Activated naive CD4-positive, alpha-beta T cell treated with anti-CD3 and anti-CD28 coated beads, Interleukin-2, amount 10 ng/mL, durations not matched to agents 7 days and 5 days (primary cell): ENCODE data around the gene COX4I1.
A peak's percentile ranks its signal among the peaks of the same experiment; 100 is the strongest.

ENCODE experiments used
- CTCF ChIA-PET: fragments of 350-600 bp; sonication (Branson Sonifier 250); formaldehyde crosslinking; loops from one replicate; lab custom pipeline; 2021; ENCODE audit warnings: antibody characterized with exemption; lab: Charles Lee
- DNase-seq: peaks from one replicate; pipeline ENCODE4 v3.0.0-alpha.2; 2020
- H3K27ac Mint-ChIP-seq: one replicate; pipeline ENCODE4 v1.8.0; 2021; ENCODE audit warnings: mild to moderate bottlenecking, moderate library complexity, mixed read lengths
- H3K27me3 Mint-ChIP-seq: one replicate; pipeline ENCODE4 v1.8.0; 2021; ENCODE audit warnings: mild to moderate bottlenecking, mixed read lengths
- H3K36me3 Mint-ChIP-seq: one replicate; pipeline ENCODE4 v1.8.0; 2021; ENCODE audit warnings: mixed read lengths
- H3K4me1 Mint-ChIP-seq: one replicate; pipeline ENCODE4 v1.8.0; 2021; ENCODE audit warnings: mixed read lengths
- H3K4me3 Mint-ChIP-seq: one replicate; pipeline ENCODE4 v1.8.0; 2021; ENCODE audit warnings: mild to moderate bottlenecking, moderate library complexity, mixed read lengths
- H3K9me3 Mint-ChIP-seq: one replicate; pipeline ENCODE4 v1.8.0; 2021; ENCODE audit warnings: mixed read lengths

COX4I1 gene

DNA sequence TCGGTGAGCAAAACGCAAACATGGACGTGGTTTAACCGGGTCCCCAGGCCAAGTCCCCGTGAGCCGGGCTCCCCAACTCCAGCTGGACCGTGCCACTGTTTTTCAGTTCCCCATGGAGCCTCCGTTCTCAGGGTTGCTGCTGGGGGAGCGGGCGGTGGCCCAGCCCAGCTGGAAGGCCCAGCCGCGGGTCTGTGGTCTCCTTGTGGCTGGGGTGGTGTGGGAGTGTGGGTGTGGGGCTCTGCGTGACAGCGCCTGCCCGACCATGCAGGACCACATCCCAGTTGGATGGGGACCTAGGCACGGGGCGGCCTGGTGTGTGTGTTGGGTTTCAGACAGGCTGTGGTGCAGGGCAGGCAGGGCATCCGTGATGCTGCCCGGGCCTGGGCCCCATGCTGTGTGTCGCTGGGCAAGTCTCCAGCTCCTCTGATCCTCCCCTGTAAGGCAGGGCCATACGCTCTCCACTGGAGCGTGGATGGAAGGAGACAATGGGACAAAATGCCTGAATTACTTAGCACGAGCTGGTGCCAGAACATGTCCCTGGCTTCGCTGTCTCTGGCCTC is 40.3 kb downstream of the COX4I1 start:
- CTCF ChIA-PET, result interaction anchor here (0.9 kb wide), 1 partner anchor 18 kb away, joined by 3 read pairs; no protein-coding TSS in a partner anchor

GRCh38 chr16:85840395-85840794 is 40.9 kb downstream of the COX4I1 start:
- no peak for DNase-seq
- H3K4me3 Mint-ChIP-seq, result no peak overlapping the region
- CTCF ChIA-PET, result no interaction called here
- no peaks in the 10 kb centered on the region for H3K36me3 Mint-ChIP-seq
- no peaks in the 10 kb centered on the region for H3K4me1 Mint-ChIP-seq
- peaks cover 20% of the 10 kb centered on the region for H3K27me3 Mint-ChIP-seq
- H3K27ac Mint-ChIP-seq, result no peak overlapping the region
- no peaks in the 10 kb centered on the region for H3K9me3 Mint-ChIP-seq

More for the DNA sequence above, 40.3 kb downstream of the COX4I1 start:
- Mint-ChIP-seq H3K27me3 (peaks cover 19% of the 10 kb centered on the region), H3K9me3 (no peaks in the 10 kb centered on the region), H3K4me1 (no peaks in the 10 kb centered on the region), H3K4me3 (no peak overlapping the region), H3K36me3 (no peaks in the 10 kb centered on the region), H3K27ac (no peak overlapping the region)
- DNase-seq, result no peak

- Mint-ChIP-seq H3K9me3 (no peaks in the 10 kb centered on the region), H3K27ac (no peak overlapping the region), H3K36me3 (no peaks in the 10 kb centered on the region), H3K4me1 (no peaks in the 10 kb centered on the region), H3K4me3 (no peak overlapping the region), H3K27me3 (peaks cover 20% of the 10 kb centered on the region)
- CTCF ChIA-PET, result no interaction called here
- no peak for DNase-seq
These were observed 41.3 kb downstream of the COX4I1 start for GRCh38 chr16:85840801-85841200.

DNA sequence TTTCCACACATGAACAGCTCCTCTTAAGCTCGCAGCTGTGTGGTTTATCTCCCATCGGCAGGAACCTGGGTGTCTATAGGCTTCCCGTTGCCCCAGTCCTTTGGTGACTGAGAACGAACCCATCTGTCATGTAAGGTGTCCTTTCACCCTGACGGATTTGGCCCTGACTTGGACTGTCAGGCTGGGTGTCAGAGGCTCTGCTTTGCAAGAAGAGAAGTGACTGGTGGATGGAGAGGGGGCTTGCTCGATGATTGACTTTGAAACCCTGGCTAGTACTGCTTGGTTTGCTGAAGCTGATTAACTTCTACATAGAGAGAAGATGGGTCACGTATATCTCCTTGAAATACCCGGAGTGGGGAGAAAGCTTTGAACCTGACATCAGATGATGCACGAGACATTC is 42.9 kb downstream of the COX4I1 start:
- Mint-ChIP-seq H3K36me3 (no peaks in the 10 kb centered on the region), H3K27me3 (peaks cover 31% of the 10 kb centered on the region), H3K4me3 (no peak overlapping the region), H3K4me1 (no peaks in the 10 kb centered on the region), H3K9me3 (no peaks in the 10 kb centered on the region), H3K27ac (no peak overlapping the region)
- no peak for DNase-seq
- CTCF ChIA-PET, result interaction anchor here (1.6 kb wide), 1 partner anchor 21 kb away, joined by 4 read pairs; no protein-coding TSS in a partner anchor

DNA sequence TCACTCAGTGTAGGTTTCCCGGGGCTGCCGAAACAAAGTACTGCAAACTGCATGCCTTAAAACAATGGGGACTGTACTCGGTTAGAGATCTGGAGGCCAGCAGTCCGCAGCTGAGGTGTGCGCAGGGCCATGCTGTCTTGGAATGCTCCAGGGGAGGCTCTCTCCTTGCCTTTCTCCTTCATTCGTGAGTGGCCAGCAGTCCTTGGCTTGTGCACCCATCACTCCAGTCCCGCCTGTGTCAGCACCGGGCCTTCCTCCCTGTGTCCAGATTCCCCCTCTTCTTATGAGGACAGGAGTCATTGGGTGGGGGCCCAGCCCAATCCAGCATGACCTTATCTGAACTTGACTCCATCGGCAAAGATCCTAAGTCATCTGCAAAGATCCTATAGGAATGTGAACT is 43.4 kb downstream of the COX4I1 start:
- H3K27ac Mint-ChIP-seq, result no peak overlapping the region
- H3K4me3 Mint-ChIP-seq, result no peak overlapping the region
- peaks cover 35% of the 10 kb centered on the region for H3K27me3 Mint-ChIP-seq
- H3K9me3 Mint-ChIP-seq, result no peaks in the 10 kb centered on the region
- no peaks in the 10 kb centered on the region for H3K36me3 Mint-ChIP-seq
- CTCF ChIA-PET, result interaction anchor here (1.6 kb wide), 1 partner anchor 22 kb away, joined by 4 read pairs; no protein-coding TSS in a partner anchor
- H3K4me1 Mint-ChIP-seq, result no peaks in the 10 kb centered on the region
- DNase-seq, result no peak

DNA sequence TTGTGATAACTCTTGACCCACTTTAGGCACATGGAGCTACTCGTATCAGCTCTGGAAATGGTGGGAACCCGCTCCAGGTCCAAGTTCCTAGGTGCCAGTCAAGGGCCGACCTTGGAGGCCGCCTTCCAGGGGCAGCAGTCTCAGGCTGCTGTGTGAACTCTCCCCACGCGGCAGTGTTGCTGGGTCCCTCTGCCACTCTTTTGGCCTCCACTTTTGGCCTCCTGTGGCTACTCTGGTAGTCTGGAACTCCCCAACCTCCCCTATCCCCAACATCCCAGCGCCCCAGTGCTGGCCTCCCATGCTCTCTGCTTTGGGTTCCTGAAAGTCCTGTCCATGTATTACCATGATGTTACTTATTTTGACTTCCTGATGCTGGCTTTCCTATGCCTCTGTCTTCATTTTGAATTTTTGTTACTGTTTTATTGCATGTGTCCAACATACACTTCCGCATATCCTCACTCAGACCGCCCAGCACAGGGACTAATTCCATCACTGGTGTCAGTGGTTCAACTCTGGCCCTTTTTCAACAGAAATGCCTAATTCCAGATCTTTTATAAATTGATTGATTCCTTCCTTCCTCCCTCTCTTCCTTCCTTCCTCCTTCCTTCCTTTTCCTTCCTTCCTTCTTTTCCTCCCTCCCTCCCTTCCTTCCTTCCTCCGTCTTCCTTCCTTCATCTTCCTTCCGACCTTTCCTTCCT is 44.1 kb downstream of the COX4I1 start:
- Mint-ChIP-seq H3K4me1 (no peaks in the 10 kb centered on the region), H3K4me3 (no peak overlapping the region), H3K36me3 (no peaks in the 10 kb centered on the region), H3K27me3 (peaks cover 41% of the 10 kb centered on the region), H3K9me3 (no peaks in the 10 kb centered on the region), H3K27ac (no peak overlapping the region)
- no peak for DNase-seq
- CTCF ChIA-PET, result interaction anchor here (0.6 kb wide), 1 partner anchor 356 kb away, joined by 4 read pairs; no protein-coding TSS in a partner anchor

GRCh38 chr16:85844169-85844481 is 44.6 kb downstream of the COX4I1 start:
- H3K27me3 Mint-ChIP-seq, result peaks cover 41% of the 10 kb centered on the region
- H3K4me1 Mint-ChIP-seq, result no peaks in the 10 kb centered on the region
- no peak for DNase-seq
- no peak overlapping the region for H3K4me3 Mint-ChIP-seq
- no peaks in the 10 kb centered on the region for H3K36me3 Mint-ChIP-seq
- CTCF ChIA-PET, result interaction anchor here (0.6 kb wide), 1 partner anchor 356 kb away, joined by 4 read pairs; no protein-coding TSS in a partner anchor
- H3K9me3 Mint-ChIP-seq, result no peaks in the 10 kb centered on the region
- no peak overlapping the region for H3K27ac Mint-ChIP-seq

- no peak overlapping the region for H3K27ac Mint-ChIP-seq
- H3K36me3 Mint-ChIP-seq, result no peaks in the 10 kb centered on the region
- no peak overlapping the region for H3K4me3 Mint-ChIP-seq
- CTCF ChIA-PET, result no interaction called here
- H3K4me1 Mint-ChIP-seq, result no peaks in the 10 kb centered on the region
- H3K9me3 Mint-ChIP-seq, result no peaks in the 10 kb centered on the region
- DNase-seq, result no peak
- peaks cover 40% of the 10 kb centered on the region for H3K27me3 Mint-ChIP-seq
These were observed 45.3 kb downstream of the COX4I1 start for GRCh38 chr16:85844786-85845185.

DNA sequence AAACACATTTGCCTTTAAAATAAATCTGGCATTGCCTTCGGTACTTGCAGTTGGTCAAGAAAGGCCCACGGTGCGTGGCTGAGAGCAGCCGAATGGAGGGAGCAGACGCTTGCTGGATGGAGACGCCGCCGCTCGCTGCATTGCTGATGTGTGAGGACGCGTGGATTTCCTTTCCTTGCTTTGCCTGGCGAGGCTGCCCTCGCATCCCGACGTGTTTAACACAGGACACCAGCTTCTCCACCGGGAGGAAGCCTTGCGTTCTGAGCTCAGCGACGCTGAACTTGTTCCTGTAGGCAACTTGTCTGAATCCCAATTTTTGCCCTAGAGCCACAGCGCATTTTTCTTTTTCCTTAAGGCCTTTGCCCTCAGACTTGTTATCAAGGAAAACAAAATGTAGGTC is 45.8 kb downstream of the COX4I1 start:
- Mint-ChIP-seq H3K4me3 (no peak overlapping the region), H3K27ac (no peak overlapping the region), H3K4me1 (no peaks in the 10 kb centered on the region), H3K36me3 (no peaks in the 10 kb centered on the region), H3K27me3 (peaks cover 44% of the 10 kb centered on the region), H3K9me3 (no peaks in the 10 kb centered on the region)
- CTCF ChIA-PET, result no interaction called here
- no peak for DNase-seq

- peaks cover 38% of the 10 kb centered on the region for H3K27me3 Mint-ChIP-seq
- H3K4me1 Mint-ChIP-seq, result no peaks in the 10 kb centered on the region
- peak overlapping the region; percentile 22 for H3K27ac Mint-ChIP-seq
- H3K9me3 Mint-ChIP-seq, result no peaks in the 10 kb centered on the region
- H3K4me3 Mint-ChIP-seq, result no peak overlapping the region
- H3K36me3 Mint-ChIP-seq, result no peaks in the 10 kb centered on the region
- no peak for DNase-seq
- CTCF ChIA-PET, result no interaction called here
These were observed 47.0 kb downstream of the COX4I1 start for GRCh38 chr16:85846461-85846860.

- no peak for DNase-seq
- no peaks in the 10 kb centered on the region for H3K4me1 Mint-ChIP-seq
- no peaks in the 10 kb centered on the region for H3K36me3 Mint-ChIP-seq
- H3K4me3 Mint-ChIP-seq, result no peak overlapping the region
- CTCF ChIA-PET, result no interaction called here
- H3K27ac Mint-ChIP-seq, result no peak overlapping the region
- peaks cover 42% of the 10 kb centered on the region for H3K27me3 Mint-ChIP-seq
- H3K9me3 Mint-ChIP-seq, result no peaks in the 10 kb centered on the region
These were observed 47.5 kb downstream of the COX4I1 start for GRCh38 chr16:85847036-85847435.

GRCh38 chr16:85847681-85848601 is 48.4 kb downstream of the COX4I1 start:
- H3K4me1 Mint-ChIP-seq, result no peaks in the 10 kb centered on the region
- H3K4me3 Mint-ChIP-seq, result no peak overlapping the region
- no peak for DNase-seq
- no peak overlapping the region for H3K27ac Mint-ChIP-seq
- H3K27me3 Mint-ChIP-seq, result peaks cover 41% of the 10 kb centered on the region
- H3K9me3 Mint-ChIP-seq, result no peaks in the 10 kb centered on the region
- H3K36me3 Mint-ChIP-seq, result no peaks in the 10 kb centered on the region
- CTCF ChIA-PET, result no interaction called here

GRCh38 chr16:85848986-85849385 is 49.5 kb downstream of the COX4I1 start:
- Mint-ChIP-seq H3K36me3 (no peaks in the 10 kb centered on the region), H3K4me3 (no peak overlapping the region), H3K4me1 (no peaks in the 10 kb centered on the region), H3K27ac (no peak overlapping the region), H3K27me3 (peaks cover 45% of the 10 kb centered on the region), H3K9me3 (no peaks in the 10 kb centered on the region)
- DNase-seq, result no peak
- CTCF ChIA-PET, result no interaction called here

DNA sequence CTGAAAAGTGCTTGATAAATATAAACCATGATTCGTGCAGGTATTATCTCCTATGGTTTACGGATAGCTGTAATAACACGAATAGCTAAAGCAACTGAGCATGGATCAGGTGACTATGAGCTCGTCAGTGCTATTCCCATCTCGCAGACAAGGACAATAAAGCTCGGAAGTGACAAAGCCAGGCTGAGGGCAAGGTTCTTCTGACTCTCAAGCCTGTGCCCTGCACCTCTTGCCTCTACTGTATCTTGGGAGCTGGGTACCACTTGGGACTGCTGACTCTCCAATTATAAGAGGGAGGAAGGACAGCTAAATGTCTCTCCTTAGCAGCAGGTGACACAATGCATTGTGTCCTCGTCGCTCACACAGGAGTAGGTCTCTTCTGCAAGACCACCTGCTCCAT is 49.9 kb downstream of the COX4I1 start:
- no peaks in the 10 kb centered on the region for H3K9me3 Mint-ChIP-seq
- DNase-seq, result no peak
- H3K4me3 Mint-ChIP-seq, result no peak overlapping the region
- CTCF ChIA-PET, result no interaction called here
- H3K36me3 Mint-ChIP-seq, result no peaks in the 10 kb centered on the region
- H3K27me3 Mint-ChIP-seq, result peaks cover 49% of the 10 kb centered on the region
- no peaks in the 10 kb centered on the region for H3K4me1 Mint-ChIP-seq
- no peak overlapping the region for H3K27ac Mint-ChIP-seq
